Esophagus mucosa (tissue), 1 donor: ENCODE data around the gene PSME2. TPM values are rescaled to one million over a fixed set of nuclear protein-coding genes. Genes with fewer than 3 reads are reported as not detected.
A peak's percentile ranks its signal among the peaks of the same experiment; 100 is the strongest.

Experiments
- ATAC-seq: fragments of 200-7000 bp; cut with Tn5 transposase; one replicate; pipeline ENCODE4 v1.9.1; 2020
- total RNA-seq: library from RNA; stranded (reverse); gene quantifications from one replicate; pipeline ENCODE4 v1.2.4, GENCODE V29; 2023
- donor health status: DM: yes; HTN: yes; CAD: no.

Gene PSME2
- total RNA-seq, 1 donor from 2014 or later = 116 TPM

- no peak for ATAC-seq
Measured at GRCh38 chr14:24133735-24134134, 12.7 kb downstream of the PSME2 start.

- ATAC-seq = no peak
Measured at GRCh38 chr14:24132976-24133375, 13.4 kb downstream of the PSME2 start.

DNA sequence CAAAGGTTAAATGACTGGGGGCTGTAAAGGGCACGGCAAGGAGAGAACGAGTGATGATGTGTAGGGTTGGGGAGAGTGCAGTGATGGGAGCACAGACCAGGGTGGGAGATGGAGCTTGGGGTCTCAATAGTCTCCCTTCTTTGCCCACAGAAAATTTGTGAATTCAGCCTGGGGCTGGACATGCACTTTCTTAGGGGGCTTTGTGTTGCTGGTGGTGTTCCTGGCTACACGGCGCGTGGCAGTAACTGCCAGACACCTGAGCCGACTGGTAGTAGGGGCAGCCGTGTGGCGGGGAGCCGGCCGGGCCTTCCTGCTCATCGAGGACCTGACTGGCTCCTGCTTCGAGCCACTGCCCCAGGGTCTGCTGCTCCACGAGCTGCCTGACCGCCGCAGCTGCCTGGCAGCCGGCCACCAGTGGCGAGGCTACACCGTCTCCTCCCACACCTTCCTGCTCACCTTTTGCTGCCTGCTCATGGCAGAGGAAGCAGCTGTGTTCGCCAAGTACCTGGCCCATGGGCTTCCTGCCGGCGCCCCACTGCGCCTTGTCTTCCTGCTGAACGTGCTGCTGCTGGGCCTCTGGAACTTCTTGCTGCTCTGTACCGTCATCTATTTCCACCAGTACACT, 14.2 kb downstream of the PSME2 start:
- peak; percentile 12 for ATAC-seq

- no peak for ATAC-seq
Measured at GRCh38 chr14:24131549-24131966, 14.9 kb downstream of the PSME2 start.

GRCh38 chr14:24130717-24131548, 15.5 kb downstream of the PSME2 start:
- no peak for ATAC-seq

DNA sequence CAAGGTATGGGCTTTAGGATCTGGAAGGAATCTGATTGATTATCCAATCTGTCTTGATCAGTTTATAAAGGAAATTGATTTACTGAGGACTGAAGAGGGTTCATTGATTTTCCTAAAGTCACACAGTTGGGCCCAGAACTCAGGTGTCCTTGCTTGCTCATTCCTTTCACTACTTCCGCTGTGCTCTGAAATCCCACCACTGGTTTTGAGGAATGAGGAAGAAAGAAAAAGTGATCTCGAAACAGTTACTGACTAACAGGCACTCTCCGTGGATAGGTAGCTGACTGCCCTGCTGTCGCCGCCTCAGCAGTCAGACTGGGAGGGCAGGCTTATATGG, 16.1 kb downstream of the PSME2 start, which contains the start of gene FITM1:
Gene FITM1, plus strand, starts transcription at position 280 of the 337 bp plus-strand sequence. CDS start 905 bp downstream, outside the sequence.
- no peak for ATAC-seq

DNA sequence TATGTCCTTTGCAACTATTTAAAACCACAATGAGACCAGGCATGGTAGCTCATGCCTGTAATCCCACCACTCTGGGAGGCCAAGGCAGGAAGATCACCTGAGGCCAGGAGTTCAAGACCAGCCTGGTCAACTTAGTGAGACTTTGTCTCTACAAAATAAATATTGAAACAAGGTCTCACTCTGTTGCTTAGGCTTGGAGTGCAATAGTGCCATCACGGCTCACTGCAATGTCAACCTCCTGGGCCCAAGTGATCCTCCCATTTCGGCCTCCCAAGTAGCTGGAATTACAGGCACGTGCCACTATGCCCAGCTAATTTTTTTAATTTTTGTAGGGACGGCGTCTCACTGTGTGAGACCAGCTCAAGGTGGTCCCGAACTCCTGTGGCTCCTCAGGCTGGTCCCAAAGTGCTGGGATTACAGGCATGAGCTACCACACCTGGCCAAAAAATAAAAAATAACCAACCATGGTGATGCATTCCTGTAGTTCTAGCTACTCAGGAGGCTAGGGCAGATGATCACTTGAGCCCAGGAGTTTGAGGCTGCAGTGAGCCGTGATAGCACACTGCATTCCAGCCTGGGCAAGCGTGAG, 16.9 kb downstream of the PSME2 start:
- no peak for ATAC-seq

DNA sequence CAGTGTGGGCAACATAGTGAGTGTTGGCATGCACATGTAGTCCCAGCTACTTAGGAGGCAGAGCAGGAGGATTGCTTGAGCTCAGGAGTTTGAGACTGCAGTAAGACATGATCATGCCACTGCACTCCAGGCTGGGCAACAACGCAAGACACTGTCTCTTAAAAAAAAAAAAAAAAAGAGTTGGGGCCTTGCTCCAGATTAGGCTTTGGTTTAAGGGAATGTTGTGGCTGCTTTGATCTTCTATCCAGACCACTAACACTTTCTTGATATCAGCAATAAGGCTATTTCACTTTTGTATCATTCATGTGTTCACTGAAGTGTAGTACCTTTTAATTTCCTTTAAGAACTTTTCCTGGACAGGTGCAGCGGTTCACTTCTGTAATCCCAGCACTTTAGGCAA, 18.7 kb downstream of the PSME2 start:
- no peak for ATAC-seq

DNA sequence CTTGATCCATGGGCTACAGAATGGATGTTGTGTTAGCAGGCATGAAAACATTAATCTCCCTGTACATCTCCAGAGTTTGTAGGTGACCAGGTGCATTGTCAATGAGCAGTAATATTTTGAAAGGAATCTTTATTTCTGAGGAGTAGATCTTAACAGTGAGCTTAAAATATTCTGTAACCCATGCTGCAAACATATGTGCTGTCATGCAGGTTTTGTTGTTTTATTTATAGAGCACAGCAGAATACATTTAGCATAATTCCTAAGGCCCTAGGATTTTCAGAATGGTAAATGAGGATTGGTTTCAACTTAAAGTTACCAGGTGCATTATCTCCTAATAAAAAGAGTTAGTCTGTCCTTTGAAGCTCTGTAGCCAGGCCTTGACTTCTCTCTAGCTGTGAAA, 19.5 kb downstream of the PSME2 start:
- ATAC-seq = no peak

- ATAC-seq = peak; percentile 20
Measured at GRCh38 chr14:24123424-24124417, 22.7 kb downstream of the PSME2 start.

- ATAC-seq = no peak
Measured at GRCh38 chr14:24122898-24123297, 23.5 kb downstream of the PSME2 start.

DNA sequence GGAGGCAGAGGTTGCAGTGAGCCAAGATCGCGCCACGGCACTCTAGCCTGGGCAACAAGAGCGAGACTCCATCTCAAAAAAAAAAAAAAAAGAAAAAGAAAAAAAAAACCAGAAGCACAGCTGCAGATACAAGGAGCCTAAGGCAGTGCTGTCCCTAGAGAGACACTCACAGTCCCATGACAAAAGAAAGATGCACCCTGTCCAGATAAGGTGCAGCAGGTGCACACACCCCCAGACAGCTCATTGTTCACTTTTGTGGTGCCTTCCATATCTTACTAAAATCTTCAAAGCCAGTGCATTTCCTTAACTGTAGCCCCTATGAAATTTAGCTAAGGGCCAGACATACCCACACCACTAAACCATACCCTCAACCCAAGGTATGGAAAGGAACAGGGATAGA, 24.0 kb downstream of the PSME2 start:
- no peak for ATAC-seq

DNA sequence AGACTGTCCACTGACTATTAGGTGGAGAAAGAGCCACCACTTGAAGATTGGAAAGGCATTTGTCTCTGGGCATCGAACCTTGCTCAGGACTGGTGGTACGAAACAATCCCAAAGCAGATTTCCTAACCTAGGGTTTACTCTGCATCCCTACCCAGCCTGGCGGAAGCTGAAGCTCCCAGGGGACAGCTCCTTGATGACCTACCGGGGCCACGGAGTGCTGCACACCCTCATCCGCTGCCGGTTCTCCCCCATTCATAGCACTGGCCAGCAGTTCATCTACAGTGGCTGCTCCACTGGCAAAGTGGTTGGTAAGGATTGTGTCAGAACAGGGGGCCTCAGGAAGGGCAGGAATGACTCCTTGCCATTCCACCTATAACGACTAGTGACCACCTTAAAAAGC, 25.2 kb downstream of the PSME2 start:
- ATAC-seq = no peak

GRCh38 chr14:24119691-24120090, 26.7 kb downstream of the PSME2 start:
- no peak for ATAC-seq

GRCh38 chr14:24117179-24117578, 29.2 kb downstream of the PSME2 start:
- no peak for ATAC-seq

GRCh38 chr14:24116128-24116814, 30.1 kb downstream of the PSME2 start:
- ATAC-seq = no peak

DNA sequence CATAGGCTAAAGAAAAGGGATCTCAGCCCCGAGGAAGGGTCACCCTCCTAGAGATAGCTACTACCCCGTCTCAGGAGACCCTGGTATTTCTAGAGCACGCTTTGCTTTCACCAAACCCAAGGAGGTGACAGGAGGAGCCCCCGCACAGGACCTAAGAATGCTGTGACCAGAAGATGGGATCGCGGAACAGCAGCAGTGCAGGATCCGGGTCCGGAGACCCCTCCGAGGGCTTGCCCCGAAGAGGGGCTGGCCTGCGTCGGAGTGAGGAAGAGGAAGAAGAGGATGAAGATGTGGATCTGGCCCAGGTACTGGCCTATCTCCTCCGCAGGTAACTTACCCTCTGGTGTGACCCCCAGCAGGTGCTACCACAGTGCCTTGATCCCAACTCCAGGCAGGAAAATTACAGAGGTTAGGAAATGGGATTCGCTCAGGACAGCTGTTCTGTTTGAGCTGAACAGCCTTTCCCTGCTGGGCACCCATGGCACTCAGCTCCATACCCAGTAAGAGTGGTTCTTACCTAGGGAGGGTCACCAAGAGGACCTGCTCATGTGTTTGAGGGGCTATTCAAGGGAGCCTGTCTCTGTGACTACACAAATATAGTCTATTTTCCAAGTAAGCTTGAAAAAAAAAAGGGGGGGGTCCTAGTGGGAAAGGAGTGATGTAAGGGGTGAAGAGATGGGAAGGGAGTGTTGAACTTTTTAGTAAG, 30.8 kb downstream of the PSME2 start:
- no peak for ATAC-seq

DNA sequence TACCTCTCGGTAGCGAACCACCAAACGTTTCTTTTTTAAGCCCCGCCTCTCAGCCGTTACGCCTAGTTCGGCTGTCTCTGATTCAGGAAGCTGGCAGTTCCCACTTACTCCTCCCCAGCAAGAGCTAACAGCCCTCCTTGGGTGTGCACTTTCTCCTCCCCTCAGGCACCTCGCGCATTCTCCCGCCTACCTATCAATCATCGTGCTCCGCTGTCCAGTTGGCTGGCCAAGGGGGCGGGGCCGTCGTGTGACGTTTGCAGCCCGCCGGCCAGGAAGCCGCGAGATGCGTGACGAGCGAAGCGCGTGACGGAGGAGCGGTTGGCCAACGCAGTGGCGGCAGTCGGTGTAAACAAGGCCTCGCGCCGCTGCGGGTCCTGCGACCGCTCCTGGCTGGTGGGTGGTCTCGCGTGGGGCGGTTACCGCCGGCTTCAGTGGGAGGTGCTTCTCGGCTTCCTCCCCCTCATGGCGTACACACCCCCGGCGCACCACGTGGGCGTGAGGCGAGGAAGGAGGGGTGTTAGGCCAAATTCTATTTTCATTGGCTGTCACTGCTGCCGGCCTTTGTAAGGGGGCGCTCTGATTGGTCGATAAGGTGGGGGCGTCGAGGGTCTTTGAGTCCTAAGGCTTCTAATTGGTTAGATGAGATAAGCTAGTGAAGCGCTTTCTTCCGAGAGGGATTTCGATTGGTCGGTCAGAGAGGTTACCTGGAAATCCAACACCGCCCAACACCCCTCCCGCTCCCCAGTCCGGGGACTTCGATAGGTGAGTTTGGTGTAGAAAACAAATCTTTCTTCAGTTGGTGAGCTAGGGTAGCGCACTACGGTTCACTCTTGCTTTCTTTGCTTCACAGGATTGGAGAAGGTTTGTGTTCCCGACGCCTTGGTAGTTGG, 31.6 kb downstream of the PSME2 start, which contains the start of the genes DCAF11 and NRL:
Gene DCAF11, plus strand, starts transcription at position 246 of the 890 bp plus-strand sequence. CDS start 818 bp downstream, outside the sequence.
Gene NRL, minus strand, starts transcription at position 418 of the 890 bp plus-strand sequence. CDS start 32,101 bp downstream, outside the sequence.
- peak; percentile 96 for ATAC-seq

GRCh38 chr14:24113801-24114531, 32.4 kb downstream of the PSME2 start:
- ATAC-seq = peak; percentile 59
